GM13976 (cell line): ENCODE measurements around the gene ZNF385A.
"Not testable (repeated sequence)": the region's sequence is repeated elsewhere in the genome, so short reads cannot be mapped to it uniquely, and the experiment has no call there.

Experiments used
- DNase-seq: peaks from one replicate; pipeline ENCODE4 v3.0.0; 2012; ENCODE audit warnings: low spot score
- CTCF ChIP-seq: IDR thresholded peaks from 2 replicates; pipeline ENCODE4 v1.5.1; 2012; ENCODE audit warnings: borderline replicate concordance, mild to moderate bottlenecking; ENCODE audit not compliant: insufficient read depth; ENCODE audit errors: extremely low read depth, missing control alignments, control extremely low read depth
- in situ Hi-C: fragments of 300-500 bp; cut with MboI; formaldehyde crosslinking; loops from one replicate; pipeline ENCODE4 v1.12.0; 2022; ENCODE audit warnings: low sequenced_read_pairs, mixed read lengths, inconsistent platforms; ENCODE audit not compliant: unreplicated experiment

The ZNF385A gene

GRCh38 chr12:54330442-54330841, 54.1 kb downstream of the ZNF385A start:
- DNase-seq, result no peak
- no peak for TF ChIP-seq CTCF
- in situ Hi-C loops, result no loop called here

GRCh38 chr12:54329759-54330158, 54.8 kb downstream of the ZNF385A start:
- no peak for TF ChIP-seq CTCF
- DNase-seq, result no peak
- in situ Hi-C loops, result no loop called here

GRCh38 chr12:54328595-54329337, 55.8 kb downstream of the ZNF385A start:
- in situ Hi-C loops, result no loop called here
- DNase-seq, result no peak
- no peak for TF ChIP-seq CTCF

GRCh38 chr12:54325442-54326109, 59.0 kb downstream of the ZNF385A start:
- DNase-seq, in situ Hi-C loops: not testable (repeated sequence)

GRCh38 chr12:54324617-54325441, 59.7 kb downstream of the ZNF385A start, which contains the start of gene COPZ1:
Gene COPZ1, plus strand, starts transcription at chr12:54325131. Its CDS starts 33 bp downstream, at chr12:54325164.
- DNase-seq, result peak; percentile 95
- TF ChIP-seq CTCF, result peak; percentile 88
- in situ Hi-C loops, result no loop called here

GRCh38 chr12:54321363-54321762, 63.2 kb downstream of the ZNF385A start:
- no peak for TF ChIP-seq CTCF
- DNase-seq, result no peak

More at GRCh38 chr12:54321363-54321762, 63.2 kb downstream of the ZNF385A start:
- in situ Hi-C loops, result no loop called here
